WTC11 (cell line): Measurements from ENCODE around the gene SNX24. TPM values are rescaled to one million over a fixed set of nuclear protein-coding genes. Genes with fewer than 3 reads are reported as not detected.

Experiments
- ATAC-seq: fragments of 200-7000 bp; cut with Tn5 transposase; 2 replicates; pipeline ENCODE4 v1.10.0; 2021; ENCODE audit warnings: mild to moderate bottlenecking, moderate library complexity
- CTCF ChIA-PET: fragments of 300-600 bp; sonication (Branson Sonifier 250); formaldehyde crosslinking; loops from one replicate; lab custom pipeline; 2021; ENCODE audit warnings: antibody characterized with exemption; lab: Charles Lee
- POLR2A ChIA-PET: fragments of 350-600 bp; sonication (Branson Sonifier 250); formaldehyde crosslinking; loops from one replicate; lab custom pipeline; 2021; ENCODE audit warnings: antibody characterized with exemption; lab: Charles Lee
- DNase-seq: peaks from one replicate; pipeline ENCODE4 v3.0.0; 2021; ENCODE audit warnings: low spot score
- H3K27ac Mint-ChIP-seq: 2 replicates; pipeline ENCODE4 v1.8.0; 2021; ENCODE audit warnings: mixed read lengths
- H3K27me3 Mint-ChIP-seq: 2 replicates; pipeline ENCODE4 v1.8.0; 2021; ENCODE audit warnings: low read depth, mild to moderate bottlenecking, moderate library complexity, mixed read lengths
- H3K36me3 Mint-ChIP-seq: 2 replicates; pipeline ENCODE4 v1.8.0; 2021; ENCODE audit warnings: mixed read lengths
- H3K4me1 Mint-ChIP-seq: 2 replicates; pipeline ENCODE4 v1.8.0; 2022; ENCODE audit warnings: mixed read lengths
- H3K4me3 Mint-ChIP-seq: 2 replicates; pipeline ENCODE4 v1.8.0; 2021; ENCODE audit warnings: mild to moderate bottlenecking, moderate library complexity, mixed read lengths
- H3K9me3 Mint-ChIP-seq: 2 replicates; pipeline ENCODE4 v1.8.0; 2021; ENCODE audit warnings: mixed read lengths
- AFF4 ChIP-seq: sonication (generic); formaldehyde crosslinking; IDR thresholded peaks from 2 replicates; pipeline ENCODE4 v1.8.1; 2023; ENCODE audit warnings: mild to moderate bottlenecking, missing genetic modification reagents, borderline replicate concordance
- ATF3 ChIP-seq: sonication (generic); formaldehyde crosslinking; conservative IDR thresholded peaks from 2 replicates; pipeline ENCODE4 v1.8.1; 2022; ENCODE audit warnings: mild to moderate bottlenecking, missing genetic modification reagents
- ATF6 ChIP-seq: sonication (generic); formaldehyde crosslinking; IDR thresholded peaks from 2 replicates; pipeline ENCODE4 v1.8.1; 2023; ENCODE audit warnings: mild to moderate bottlenecking, missing genetic modification reagents
- CBFB ChIP-seq: sonication (generic); formaldehyde crosslinking; IDR thresholded peaks from 2 replicates; pipeline ENCODE4 v1.8.1; 2022; ENCODE audit warnings: mild to moderate bottlenecking, low read depth, missing genetic modification reagents
- CREM ChIP-seq: sonication (generic); formaldehyde crosslinking; IDR thresholded peaks from 2 replicates; pipeline ENCODE4 v1.8.1; 2022; ENCODE audit warnings: mild to moderate bottlenecking, missing genetic modification reagents, moderate library complexity
- EMX1 ChIP-seq: fragments of 250-450 bp; sonication (Bioruptor Pico); IDR thresholded peaks from 2 replicates; pipeline ENCODE4 v1.8.0; 2021; ENCODE audit warnings: mild to moderate bottlenecking
- GRHL2 ChIP-seq: fragments of 250-450 bp; sonication (Bioruptor Pico); IDR thresholded peaks from 2 replicates; pipeline ENCODE4 v1.8.0; 2022; ENCODE audit warnings: mild to moderate bottlenecking, moderate library complexity; ENCODE audit not compliant: insufficient replicate concordance, severe bottlenecking
- GTF2I ChIP-seq: fragments of 250-450 bp; sonication (Bioruptor Pico); conservative IDR thresholded peaks from 2 replicates; pipeline ENCODE4 v1.4.0; 2021; ENCODE audit warnings: mild to moderate bottlenecking
- HMGA2 ChIP-seq: fragments of 250-450 bp; sonication (Bioruptor Pico); IDR thresholded peaks from 2 replicates; pipeline ENCODE4 v1.4.0; 2021; ENCODE audit warnings: mild to moderate bottlenecking, moderate library complexity
- IRF1 ChIP-seq: sonication (generic); formaldehyde crosslinking; IDR thresholded peaks from 2 replicates; pipeline ENCODE4 v1.8.0; 2023; ENCODE audit warnings: missing genetic modification reagents
- JUN ChIP-seq: sonication (generic); formaldehyde crosslinking; IDR thresholded peaks from 2 replicates; pipeline ENCODE4 v1.8.0; 2023; ENCODE audit warnings: mild to moderate bottlenecking, missing genetic modification reagents
- KAT7 ChIP-seq: sonication (generic); formaldehyde crosslinking; IDR thresholded peaks from 2 replicates; pipeline ENCODE4 v1.8.1; 2023; ENCODE audit warnings: missing genetic modification reagents, mild to moderate bottlenecking, borderline replicate concordance
- NR2C2 ChIP-seq: sonication (generic); formaldehyde crosslinking; IDR thresholded peaks from 2 replicates; pipeline ENCODE4 v1.8.0; 2022; ENCODE audit warnings: mild to moderate bottlenecking, missing genetic modification reagents
- PRDM15 ChIP-seq: sonication (generic); formaldehyde crosslinking; IDR thresholded peaks from 2 replicates; pipeline ENCODE4 v1.8.0; 2022; ENCODE audit warnings: missing genetic modification reagents
- PRRX2 ChIP-seq: fragments of 250-450 bp; sonication (Bioruptor Pico); IDR thresholded peaks from 2 replicates; pipeline ENCODE4 v1.8.0; 2021; ENCODE audit warnings: mild to moderate bottlenecking
- SMAD3 ChIP-seq: sonication (generic); formaldehyde crosslinking; IDR thresholded peaks from 2 replicates; pipeline ENCODE4 v1.8.0; 2022; ENCODE audit warnings: missing genetic modification reagents, mild to moderate bottlenecking, borderline replicate concordance
- SOX15 ChIP-seq: fragments of 250-450 bp; sonication (Bioruptor Pico); IDR thresholded peaks from 2 replicates; pipeline ENCODE4 v1.9.0; 2021; ENCODE audit warnings: mild to moderate bottlenecking
- TCF7 ChIP-seq: sonication (generic); formaldehyde crosslinking; IDR thresholded peaks from 2 replicates; pipeline ENCODE4 v1.8.0; 2022; ENCODE audit warnings: mild to moderate bottlenecking, low read depth, missing genetic modification reagents, moderate library complexity
- ZBTB43 ChIP-seq: sonication (generic); formaldehyde crosslinking; IDR thresholded peaks from 2 replicates; pipeline ENCODE4 v1.8.1; 2023; ENCODE audit warnings: mild to moderate bottlenecking, missing genetic modification reagents
- ZNF425 ChIP-seq: fragments of 250-450 bp; sonication (Bioruptor Pico); conservative IDR thresholded peaks from 2 replicates; pipeline ENCODE4 v1.9.0; 2021; ENCODE audit warnings: mild to moderate bottlenecking
- ZNF671 ChIP-seq: fragments of 250-450 bp; sonication (Bioruptor Pico); IDR thresholded peaks from 2 replicates; pipeline ENCODE4 v1.8.0; 2021; ENCODE audit warnings: mild to moderate bottlenecking
- total RNA-seq: library from RNA; stranded (reverse); gene quantifications from 3 replicates; pipeline ENCODE4 v1.2.3, GENCODE V29; 2021

SNX24 gene
- total RNA-seq, 1 experiment from 2014 or later = 15.5 TPM

GRCh38 chr5:123000731-123001130 lies 155.3 kb downstream of the SNX24 start (continued):
- no peak for TF ChIP-seq ATF6 (CRISPR knock-in tag)
- TF ChIP-seq PRRX2 = no peak
- TF ChIP-seq EMX1 = no peak
- no peak for TF ChIP-seq JUN
- no peak for TF ChIP-seq GRHL2 (CRISPR knock-in tag)
- no peak for TF ChIP-seq CBFB (CRISPR knock-in tag)

GRCh38 chr5:123001808-123002207 lies 156.4 kb downstream of the SNX24 start:
- CTCF ChIA-PET = interaction anchor here (0.6 kb wide), 1 partner anchor 298 kb away, joined by 3 read pairs; no protein-coding TSS in a partner anchor
- H3K27me3 Mint-ChIP-seq = peaks cover 17% of the 10 kb centered on the region; the same call in 1 of the 2 replicates
- TF ChIP-seq GTF2I (CRISPR knock-in tag) = no peak
- TF ChIP-seq KAT7 = no peak
- TF ChIP-seq IRF1 (CRISPR knock-in tag) = no peak
- no peak for TF ChIP-seq ATF6 (CRISPR knock-in tag)
- TF ChIP-seq TCF7 (CRISPR knock-in tag) = no peak
- no peak for TF ChIP-seq SMAD3
- TF ChIP-seq JUN = no peak
- no peak for TF ChIP-seq AFF4
- no peak for TF ChIP-seq SOX15 (CRISPR knock-in tag)
- no peak for TF ChIP-seq ZNF671 (CRISPR knock-in tag)
- no peak for TF ChIP-seq ZNF425 (CRISPR knock-in tag)
- no peak for TF ChIP-seq PRDM15 (CRISPR knock-in tag)
- no peak for TF ChIP-seq HMGA2 (CRISPR knock-in tag)
- TF ChIP-seq ATF3 = no peak
- no peak for TF ChIP-seq ZBTB43 (CRISPR knock-in tag)
- TF ChIP-seq CREM (CRISPR knock-in tag) = no peak
- TF ChIP-seq NR2C2 (CRISPR knock-in tag) = no peak

More at GRCh38 chr5:123001808-123002207, 156.4 kb downstream of the SNX24 start:
- Mint-ChIP-seq H3K36me3 (no peaks in the 10 kb centered on the region), H3K4me3 (no peak overlapping the region), H3K9me3 (no peaks in the 10 kb centered on the region), H3K4me1 (peaks cover 29% of the 10 kb centered on the region), H3K27ac (no peak overlapping the region)
- DNase-seq (no peak), ATAC-seq (no peak)
- POLR2A ChIA-PET = no interaction called here
